ENCODE measurements around the gene LRRC3B.

- TF ChIP-seq CTCF (IDR thresholded peaks at IDR 0.05) (no peak), POLR2AphosphoS5 (IDR thresholded peaks at IDR 0.05) (no peak), EP300 (IDR thresholded peaks at IDR 0.05) (no peak), POLR2A (IDR thresholded peaks at IDR 0.05; ENCODE audit: low read depth) (no peak)
These were observed 16.8 kb downstream of the LRRC3B start for GRCh38 chr3:26639339-26639738.
